ENCODE measurements around the gene LEMD2. TPM values are rescaled to one million over a fixed set of nuclear protein-coding genes. Genes with fewer than 3 reads are reported as not detected.

The LEMD2 gene
- total and polyA plus RNA-seq, 10 donors, result 38.6 to 97.6 (median 61.6) TPM

DNA sequence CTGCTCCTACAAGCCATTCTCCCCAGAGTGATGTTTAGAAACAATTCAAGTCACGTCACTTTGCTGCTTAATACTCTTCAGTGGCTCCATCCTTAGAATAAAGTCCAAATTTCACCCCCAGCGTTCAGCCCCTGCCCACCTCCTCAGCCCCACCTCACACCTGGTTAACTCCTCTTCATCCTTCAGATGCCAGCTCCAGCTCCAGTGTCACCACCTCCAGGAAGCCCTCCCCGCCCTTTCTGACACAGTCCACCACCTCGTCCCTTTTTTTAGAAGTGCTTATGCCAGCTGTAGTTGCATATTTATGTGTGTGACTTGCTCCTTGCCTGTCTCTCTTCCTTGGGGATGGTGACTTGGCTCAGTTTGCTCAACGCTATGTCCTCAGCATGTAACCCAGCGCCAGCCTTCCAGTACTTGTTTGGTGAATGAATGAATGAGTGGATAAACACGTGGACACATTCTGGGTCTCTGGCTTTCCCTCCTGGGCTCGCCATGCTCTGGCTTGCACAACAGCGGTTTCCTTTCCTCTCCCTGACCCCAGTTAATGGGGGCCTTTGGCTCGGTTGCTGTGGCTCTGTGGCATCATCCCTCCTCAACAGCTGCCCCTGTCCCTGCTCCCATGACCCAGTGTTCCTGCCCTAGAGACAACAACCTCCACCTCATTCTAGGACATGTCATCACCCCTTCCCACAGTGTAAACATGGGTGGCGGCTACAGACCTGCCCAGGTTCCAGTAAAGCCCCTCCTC lies 38.5 kb downstream of the LEMD2 start:
- Histone ChIP-seq H3K27ac (peak overlapping the region in 5 of 8 donors; percentile 33 to 63 (median 48)), H3K4me3 (no peak overlapping the region), H3K9me3 (no peaks in the 10 kb centered on the region), H3K4me1 (peaks cover 0 to 11% (median 3%) of the 10 kb centered on the region in 6 donors), H3K27me3 (replicated peaks in 1 of 7) (peaks cover 0 to 13% (median 0%) of the 10 kb centered on the region in 7 donors), H3K36me3 (no peaks in the 10 kb centered on the region)
- intact Hi-C loops (cut with DNase I; ENCODE audit: low total_unique reads), result no loop called here
- DNase-seq, result no peak
- 37 to 72% (median 55%) methylated on average over 11 of the region's 11 CpGs for WGBS, 5 donors
- peak in 2 of 3 donors; percentile 49 to 59 for TF ChIP-seq POLR2AphosphoS5 (IDR thresholded peaks at IDR 0.05)
- TF ChIP-seq, protein P1, sequence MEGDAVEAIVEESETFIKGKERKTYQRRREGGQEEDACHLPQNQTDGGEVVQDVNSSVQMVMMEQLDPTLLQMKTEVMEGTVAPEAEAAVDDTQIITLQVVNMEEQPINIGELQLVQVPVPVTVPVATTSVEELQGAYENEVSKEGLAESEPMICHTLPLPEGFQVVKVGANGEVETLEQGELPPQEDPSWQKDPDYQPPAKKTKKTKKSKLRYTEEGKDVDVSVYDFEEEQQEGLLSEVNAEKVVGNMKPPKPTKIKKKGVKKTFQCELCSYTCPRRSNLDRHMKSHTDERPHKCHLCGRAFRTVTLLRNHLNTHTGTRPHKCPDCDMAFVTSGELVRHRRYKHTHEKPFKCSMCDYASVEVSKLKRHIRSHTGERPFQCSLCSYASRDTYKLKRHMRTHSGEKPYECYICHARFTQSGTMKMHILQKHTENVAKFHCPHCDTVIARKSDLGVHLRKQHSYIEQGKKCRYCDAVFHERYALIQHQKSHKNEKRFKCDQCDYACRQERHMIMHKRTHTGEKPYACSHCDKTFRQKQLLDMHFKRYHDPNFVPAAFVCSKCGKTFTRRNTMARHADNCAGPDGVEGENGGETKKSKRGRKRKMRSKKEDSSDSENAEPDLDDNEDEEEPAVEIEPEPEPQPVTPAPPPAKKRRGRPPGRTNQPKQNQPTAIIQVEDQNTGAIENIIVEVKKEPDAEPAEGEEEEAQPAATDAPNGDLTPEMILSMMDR (IDR thresholded peaks at IDR 0.05 in 8 of 11, conservative IDR thresholded peaks at IDR 0.05 in 3 of 11), result no peak

DNA sequence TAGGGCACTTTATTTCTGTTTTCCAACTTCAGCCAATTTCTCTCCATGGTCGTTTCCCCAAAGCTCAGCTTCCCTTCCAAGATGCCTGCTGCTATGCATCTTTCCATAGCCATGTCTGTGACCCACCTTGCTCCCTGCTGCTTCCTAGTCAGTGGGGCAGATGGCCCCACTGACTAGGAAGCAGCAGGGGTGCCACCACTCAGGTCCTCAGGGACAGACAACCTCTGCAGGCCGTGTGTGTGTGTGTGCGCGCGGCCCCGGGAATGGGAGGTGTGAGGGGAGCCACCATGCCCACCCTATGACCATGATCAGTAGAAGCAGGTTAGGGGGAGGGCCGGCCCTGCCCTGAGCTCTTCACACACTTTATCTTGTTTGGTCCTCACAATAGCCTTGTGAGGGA lies 39.5 kb downstream of the LEMD2 start:
- H3K36me3 ChIP-seq, result no peaks in the 10 kb centered on the region
- H3K4me1 ChIP-seq, result peaks cover 0 to 19% (median 8%) of the 10 kb centered on the region in 6 donors
- DNase-seq, result no peak
- TF ChIP-seq, protein P1 (IDR thresholded peaks at IDR 0.05 in 8 of 11, conservative IDR thresholded peaks at IDR 0.05 in 3 of 11), result no peak
- H3K27ac ChIP-seq, result no peak overlapping the region
- H3K9me3 ChIP-seq, result no peaks in the 10 kb centered on the region
- H3K27me3 ChIP-seq (replicated peaks in 1 of 7), result peaks cover 0 to 13% (median 0%) of the 10 kb centered on the region in 7 donors
- WGBS, 5 donors, result 70 to 88% (median 82%) methylated on average over 6 to 7 of the region's 7 CpGs
- H3K4me3 ChIP-seq, result no peak overlapping the region
- intact Hi-C loops (cut with DNase I; ENCODE audit: low total_unique reads), result no loop called here

DNA sequence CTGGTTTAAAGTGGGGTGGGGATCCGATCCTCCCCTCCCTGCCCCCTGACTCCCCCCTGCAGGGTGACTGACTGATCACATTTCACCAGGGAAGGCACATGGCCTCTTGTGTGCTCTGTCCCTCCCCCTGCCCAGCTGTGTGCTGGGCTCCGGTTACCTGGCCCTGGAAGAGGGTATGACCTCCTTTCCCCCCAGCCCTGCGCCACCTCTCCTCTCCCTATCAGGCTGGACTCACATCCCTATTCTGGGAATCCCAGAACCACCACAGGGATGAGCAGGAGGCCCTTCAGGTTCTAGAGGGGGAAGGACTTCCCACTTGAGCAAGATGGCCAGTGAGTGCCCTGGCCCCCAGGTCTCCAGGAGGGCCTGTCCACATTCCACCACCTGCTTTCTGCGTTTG lies 40.1 kb downstream of the LEMD2 start:
- DNase-seq, result no peak
- Histone ChIP-seq H3K36me3 (no peaks in the 10 kb centered on the region), H3K9me3 (no peaks in the 10 kb centered on the region), H3K4me3 (no peak overlapping the region), H3K27me3 (replicated peaks in 1 of 7) (peaks cover 0 to 15% (median 0%) of the 10 kb centered on the region in 7 donors), H3K4me1 (peaks cover 0 to 25% (median 13%) of the 10 kb centered on the region in 6 donors), H3K27ac (no peak overlapping the region)
- 81 to 95% (median 87%) methylated on average over 3 to 4 of the region's 4 CpGs for WGBS, 5 donors
- no peak for TF ChIP-seq POLR2AphosphoS5 (IDR thresholded peaks at IDR 0.05)
- no peak for TF ChIP-seq POLR2A (IDR thresholded peaks at IDR 0.05)
- TF ChIP-seq, protein P1 (IDR thresholded peaks at IDR 0.05 in 8 of 11, conservative IDR thresholded peaks at IDR 0.05 in 3 of 11), result no peak
- intact Hi-C loops (cut with DNase I; ENCODE audit: low total_unique reads), result no loop called here

DNA sequence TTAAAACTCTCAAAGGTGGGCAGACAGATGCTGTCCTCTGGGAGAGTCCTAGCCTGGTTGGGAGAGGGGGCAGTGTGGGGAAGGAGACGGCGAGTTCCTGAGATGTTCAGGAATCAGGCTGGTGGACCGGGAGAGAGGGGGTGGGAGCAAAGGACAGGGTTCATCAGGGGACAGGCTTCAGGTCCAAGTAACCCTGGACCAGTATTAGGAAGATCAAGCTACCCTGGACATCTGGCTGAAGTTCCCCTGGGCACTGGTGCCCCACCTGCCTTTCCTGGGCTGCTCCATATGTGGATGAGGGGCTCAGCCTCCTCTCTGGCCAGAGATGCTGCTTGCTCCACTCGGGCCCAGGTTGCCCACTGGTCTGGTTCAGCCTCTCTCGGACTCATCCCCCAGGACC lies 41.1 kb downstream of the LEMD2 start:
- H3K4me3 ChIP-seq, result no peak overlapping the region
- H3K9me3 ChIP-seq, result no peaks in the 10 kb centered on the region
- WGBS, 5 donors, result 78 to 95% (median 90%) methylated on average over 5 of the region's 5 CpGs
- peaks cover 0 to 21% (median 0%) of the 10 kb centered on the region in 7 donors for H3K27me3 ChIP-seq (replicated peaks in 1 of 7)
- intact Hi-C loops (cut with DNase I; ENCODE audit: low total_unique reads), result no loop called here
- peak overlapping the region in 4 of 8 donors; percentile 67 to 78 (median 76) for H3K27ac ChIP-seq
- H3K36me3 ChIP-seq, result no peaks in the 10 kb centered on the region
- peaks cover 0 to 35% (median 16%) of the 10 kb centered on the region in 6 donors for H3K4me1 ChIP-seq
- TF ChIP-seq, protein P1 (IDR thresholded peaks at IDR 0.05 in 8 of 11, conservative IDR thresholded peaks at IDR 0.05 in 3 of 11), result no peak
- DNase-seq, result no peak
